SIG-M5 treated with dmso at 0.1 percent for 504 hours (cell line): ENCODE measurements around the gene TMEM187.
A peak's percentile ranks its signal among the peaks of the same experiment; 100 is the strongest.

Experiments
- DNase-seq: peaks from one replicate; lab custom pipeline; 2025; ENCODE audit not compliant: unreplicated experiment; lab: John Stamatoyannopoulos, UW

Gene TMEM187

GRCh38 chrX:153953892-153954557 lies 18.5 kb upstream of the TMEM187 start:
- DNase-seq = no peak

GRCh38 chrX:153954558-153955227 lies 17.9 kb upstream of the TMEM187 start:
- no peak for DNase-seq

GRCh38 chrX:153955228-153955732 lies 17.3 kb upstream of the TMEM187 start:
- no peak for DNase-seq

- DNase-seq = no peak
These were observed 16.3 kb upstream of the TMEM187 start for GRCh38 chrX:153956044-153956907.

GRCh38 chrX:153957224-153957623 lies 15.3 kb upstream of the TMEM187 start:
- DNase-seq = no peak

GRCh38 chrX:153958605-153959004 lies 13.9 kb upstream of the TMEM187 start:
- no peak for DNase-seq

GRCh38 chrX:153959649-153960048 lies 12.9 kb upstream of the TMEM187 start:
- no peak for DNase-seq

GRCh38 chrX:153960077-153960476 lies 12.5 kb upstream of the TMEM187 start:
- no peak for DNase-seq

GRCh38 chrX:153960786-153961185 lies 11.8 kb upstream of the TMEM187 start:
- no peak for DNase-seq

GRCh38 chrX:153961292-153961691 lies 11.3 kb upstream of the TMEM187 start:
- DNase-seq = no peak

- no peak for DNase-seq
These were observed 9.0 kb upstream of the TMEM187 start for GRCh38 chrX:153963546-153963945.

- no peak for DNase-seq
These were observed 8.4 kb upstream of the TMEM187 start for GRCh38 chrX:153964105-153964504.

- no peak for DNase-seq
These were observed 7.1 kb upstream of the TMEM187 start for GRCh38 chrX:153965406-153965805.

GRCh38 chrX:153966283-153966688 lies 6.3 kb upstream of the TMEM187 start:
- no peak for DNase-seq

- DNase-seq = no peak
These were observed 5.6 kb upstream of the TMEM187 start for GRCh38 chrX:153966841-153967535.

GRCh38 chrX:153967536-153968224 lies 4.9 kb upstream of the TMEM187 start:
- DNase-seq = peak; percentile 28

- DNase-seq = no peak
These were observed 4.3 kb upstream of the TMEM187 start for GRCh38 chrX:153968255-153968654.

- DNase-seq = peak; percentile 23
These were observed 3.8 kb upstream of the TMEM187 start for GRCh38 chrX:153968754-153969124.

- DNase-seq = no peak
These were observed 3.2 kb upstream of the TMEM187 start for GRCh38 chrX:153969125-153969903.

GRCh38 chrX:153969904-153970356 lies 2.6 kb upstream of the TMEM187 start:
- peak; percentile 51 for DNase-seq
